Right lobe of liver (tissue), 4 donors: Measurements from ENCODE around the gene PRDM16.

Experiments used
- CTCF ChIP-seq, 4 donors: fragments of 200-600 bp in 3 of 4; fragments of 450-650 bp in 1 of 4; IDR thresholded peaks; one replicate each; pipeline versions ENCODE4 v1.5.1 to v1.8.0; 2016 to 2022; ENCODE audit warnings: antibody characterized with exemption in 4 of 4, mild to moderate bottlenecking in 2 of 4
- POLR2A ChIP-seq: fragments of 450-650 bp; IDR thresholded peaks from one replicate; pipeline ENCODE4 v1.6.1; 2017; ENCODE audit warnings: antibody characterized with exemption, mild to moderate bottlenecking
- donor health status: DM: no; HTN: no; CAD: no.
- donor health status: DM: no; HTN: no; CAD: no.
- donor health status: DM: no; HTN: yes; CAD: no.

GRCh38 chr1:3166206-3166918 is 97.4 kb downstream of the PRDM16 start:
- TF ChIP-seq CTCF (IDR thresholded peaks at IDR 0.05) (no peak), POLR2A (no peak)
